Activated CD4-positive, alpha-beta T cell treated with anti-CD3 and anti-CD28 coated beads for 4 hours (primary cell): ENCODE measurements around the gene PLEKHA8.

Experiments used
- DNase-seq, 2 donors: peaks; one replicate each; pipeline ENCODE4 v3.0.0-alpha.2; 2020

The PLEKHA8 gene

GRCh38 chr7:30171766-30172447 is 143.7 kb downstream of the PLEKHA8 start:
- no peak for DNase-seq

GRCh38 chr7:30172451-30172850 is 144.2 kb downstream of the PLEKHA8 start:
- no peak for DNase-seq

- DNase-seq: no peak
Measured at GRCh38 chr7:30173058-30173897, 145.1 kb downstream of the PLEKHA8 start.

GRCh38 chr7:30175180-30175579 is 147.0 kb downstream of the PLEKHA8 start:
- DNase-seq: no peak

GRCh38 chr7:30175636-30176147 is 147.5 kb downstream of the PLEKHA8 start:
- DNase-seq: no peak

- no peak for DNase-seq
Measured at GRCh38 chr7:30176463-30177109, 148.4 kb downstream of the PLEKHA8 start.

- no peak for DNase-seq
Measured at GRCh38 chr7:30177186-30177585, 149.0 kb downstream of the PLEKHA8 start.

- no peak for DNase-seq
Measured at GRCh38 chr7:30177965-30178364, 149.8 kb downstream of the PLEKHA8 start.

- no peak for DNase-seq
Measured at GRCh38 chr7:30178748-30179436, 150.7 kb downstream of the PLEKHA8 start.
